Loucy (cell line): ENCODE results near the gene MRLN.

ENCODE experiments used
- H2AFZ ChIP-seq: fragments of 200-600 bp; sonication (generic); 2 replicates; pipeline ENCODE4 v1.6.0; 2016; ENCODE audit warnings: antibody characterized with exemption, mild to moderate bottlenecking, low read length, moderate library complexity
- H3F3A ChIP-seq: fragments of 200-600 bp; 2 replicates; pipeline ENCODE4 v1.6.0; 2016; ENCODE audit warnings: antibody characterized with exemption, low read depth, mild to moderate bottlenecking
- H3K27me3 ChIP-seq: fragments of 200-600 bp; sonication (generic); 2 replicates; pipeline ENCODE4 v1.6.1; 2014; ENCODE audit warnings: low read length, mild to moderate bottlenecking; ENCODE audit not compliant: insufficient read depth, poor library complexity, severe bottlenecking
- H3K36me3 ChIP-seq: fragments of 200-600 bp; sonication (generic); 2 replicates; pipeline ENCODE4 v1.6.1; 2016; ENCODE audit warnings: low read length; ENCODE audit not compliant: insufficient read depth
- H3K4me1 ChIP-seq: fragments of 200-600 bp; sonication (generic); 2 replicates; pipeline ENCODE4 v1.5.1; 2014; ENCODE audit warnings: low read length, mild to moderate bottlenecking; ENCODE audit not compliant: insufficient read depth, poor library complexity, severe bottlenecking
- H3K4me2 ChIP-seq: fragments of 200-600 bp; sonication (generic); 2 replicates; pipeline ENCODE4 v1.6.0; 2014; ENCODE audit warnings: antibody characterized with exemption, low read length, low read depth, mild to moderate bottlenecking; ENCODE audit not compliant: poor library complexity, severe bottlenecking
- H3K4me3 ChIP-seq: fragments of 200-600 bp; sonication (generic); 2 replicates; pipeline ENCODE4 v1.5.1; 2014; ENCODE audit warnings: low read length, mild to moderate bottlenecking, mixed read lengths; ENCODE audit not compliant: poor library complexity, severe bottlenecking
- H3K79me2 ChIP-seq: fragments of 200-600 bp; sonication (generic); 2 replicates; pipeline ENCODE4 v1.6.1; 2014; ENCODE audit warnings: low read length; ENCODE audit not compliant: insufficient read depth
- H3K9ac ChIP-seq: fragments of 200-600 bp; sonication (generic); 2 replicates; pipeline ENCODE4 v1.6.0; 2014; ENCODE audit warnings: mild to moderate bottlenecking, low read depth, low read length, moderate library complexity; ENCODE audit not compliant: poor library complexity, severe bottlenecking
- H3K9me2 ChIP-seq: fragments of 200-600 bp; sonication (generic); replicated peaks from 2 replicates; pipeline ENCODE4 v1.6.1; 2016; ENCODE audit warnings: low read depth, low read length, mixed read lengths
- H3K9me3 ChIP-seq: fragments of 200-600 bp; sonication (generic); 2 replicates; pipeline ENCODE4 v1.6.1; 2014; ENCODE audit warnings: mild to moderate bottlenecking, antibody characterized with exemption, low read length, low read depth; ENCODE audit not compliant: insufficient read depth
- H4K20me1 ChIP-seq: fragments of 200-600 bp; sonication (generic); 2 replicates; pipeline ENCODE4 v1.6.0; 2014; ENCODE audit warnings: antibody characterized with exemption, low read length, mild to moderate bottlenecking; ENCODE audit not compliant: insufficient read depth, poor library complexity, severe bottlenecking
- EZH2phosphoT487 ChIP-seq: fragments of 200-600 bp; IDR thresholded peaks from 2 replicates; pipeline ENCODE4 v1.6.1; 2018; ENCODE audit warnings: antibody characterized with exemption, mild to moderate bottlenecking, moderate library complexity, borderline replicate concordance
- TF ChIP-seq, protein P1 (sequence below): fragments of 200-600 bp; sonication (generic); conservative IDR thresholded peaks from 2 replicates; pipeline ENCODE4 v1.5.1; 2014; ENCODE audit warnings: mild to moderate bottlenecking, antibody characterized with exemption, low read length

MRLN gene

DNA sequence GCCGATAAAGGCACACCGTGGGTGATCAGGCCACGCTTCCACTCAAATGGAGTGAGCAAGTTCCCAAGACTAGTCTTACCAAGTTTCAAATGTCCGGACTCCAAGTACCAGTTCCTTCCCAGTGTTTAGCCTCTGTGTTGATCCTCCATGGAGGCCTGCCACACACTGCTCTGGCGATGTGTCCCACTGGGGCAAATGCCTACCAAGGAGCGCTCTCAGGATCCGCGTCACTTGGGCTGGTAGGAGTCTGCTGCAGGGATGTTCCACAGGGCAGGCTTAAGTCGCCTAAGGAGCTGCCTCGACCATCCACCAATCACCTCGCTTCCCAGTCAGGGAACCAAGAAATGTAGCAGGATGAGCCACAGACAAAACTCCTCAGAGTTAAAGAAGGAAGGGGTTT is 17.4 kb upstream of the MRLN start:
- Histone ChIP-seq H3K36me3 (no peaks in the 10 kb centered on the region), H3K79me2 (no peaks in the 10 kb centered on the region), H3F3A (no peaks in the 10 kb centered on the region), H3K9me3 (no peaks in the 10 kb centered on the region), H3K27me3 (no peaks in the 10 kb centered on the region), H3K9me2 (no peaks in the 10 kb centered on the region), H3K4me2 (no peak overlapping the region), H3K9ac (no peak overlapping the region), H4K20me1 (no peaks in the 10 kb centered on the region), H3K4me1 (no peaks in the 10 kb centered on the region), H2AFZ (no peak overlapping the region), H3K4me3 (no peak overlapping the region)
- TF ChIP-seq, protein P1, sequence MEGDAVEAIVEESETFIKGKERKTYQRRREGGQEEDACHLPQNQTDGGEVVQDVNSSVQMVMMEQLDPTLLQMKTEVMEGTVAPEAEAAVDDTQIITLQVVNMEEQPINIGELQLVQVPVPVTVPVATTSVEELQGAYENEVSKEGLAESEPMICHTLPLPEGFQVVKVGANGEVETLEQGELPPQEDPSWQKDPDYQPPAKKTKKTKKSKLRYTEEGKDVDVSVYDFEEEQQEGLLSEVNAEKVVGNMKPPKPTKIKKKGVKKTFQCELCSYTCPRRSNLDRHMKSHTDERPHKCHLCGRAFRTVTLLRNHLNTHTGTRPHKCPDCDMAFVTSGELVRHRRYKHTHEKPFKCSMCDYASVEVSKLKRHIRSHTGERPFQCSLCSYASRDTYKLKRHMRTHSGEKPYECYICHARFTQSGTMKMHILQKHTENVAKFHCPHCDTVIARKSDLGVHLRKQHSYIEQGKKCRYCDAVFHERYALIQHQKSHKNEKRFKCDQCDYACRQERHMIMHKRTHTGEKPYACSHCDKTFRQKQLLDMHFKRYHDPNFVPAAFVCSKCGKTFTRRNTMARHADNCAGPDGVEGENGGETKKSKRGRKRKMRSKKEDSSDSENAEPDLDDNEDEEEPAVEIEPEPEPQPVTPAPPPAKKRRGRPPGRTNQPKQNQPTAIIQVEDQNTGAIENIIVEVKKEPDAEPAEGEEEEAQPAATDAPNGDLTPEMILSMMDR: no peak
- no peak for TF ChIP-seq EZH2phosphoT487

DNA sequence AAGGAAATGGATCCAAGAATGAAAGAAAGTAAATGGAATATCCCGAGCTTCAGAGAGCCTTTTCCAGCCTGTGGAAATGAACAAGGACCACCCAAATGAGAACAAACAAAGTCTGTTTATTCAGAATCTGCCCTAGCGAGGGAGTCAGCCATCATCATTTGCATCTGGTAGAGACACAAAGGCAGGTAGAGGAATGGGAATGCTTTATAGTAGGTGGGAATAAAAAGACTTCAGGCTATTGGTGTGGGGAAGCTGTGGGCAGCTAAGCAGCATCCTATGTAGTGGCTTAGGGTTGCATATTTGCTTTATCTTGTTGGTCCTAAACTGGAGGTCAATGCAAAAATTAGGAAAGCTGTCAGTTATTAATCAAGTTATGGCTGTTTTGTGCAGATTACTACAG is 9.2 kb upstream of the MRLN start:
- H3K79me2 ChIP-seq: no peaks in the 10 kb centered on the region
- no peak overlapping the region for H3K4me2 ChIP-seq
- H3K9me2 ChIP-seq: no peaks in the 10 kb centered on the region
- no peaks in the 10 kb centered on the region for H3K4me1 ChIP-seq
- H4K20me1 ChIP-seq: no peaks in the 10 kb centered on the region
- H3F3A ChIP-seq: no peaks in the 10 kb centered on the region
- H3K27me3 ChIP-seq: no peaks in the 10 kb centered on the region
- TF ChIP-seq, protein P1: no peak
- no peak for TF ChIP-seq EZH2phosphoT487
- H3K4me3 ChIP-seq: no peak overlapping the region
- H3K9ac ChIP-seq: no peak overlapping the region
- no peaks in the 10 kb centered on the region for H3K36me3 ChIP-seq
- no peaks in the 10 kb centered on the region for H3K9me3 ChIP-seq
- H2AFZ ChIP-seq: no peak overlapping the region

DNA sequence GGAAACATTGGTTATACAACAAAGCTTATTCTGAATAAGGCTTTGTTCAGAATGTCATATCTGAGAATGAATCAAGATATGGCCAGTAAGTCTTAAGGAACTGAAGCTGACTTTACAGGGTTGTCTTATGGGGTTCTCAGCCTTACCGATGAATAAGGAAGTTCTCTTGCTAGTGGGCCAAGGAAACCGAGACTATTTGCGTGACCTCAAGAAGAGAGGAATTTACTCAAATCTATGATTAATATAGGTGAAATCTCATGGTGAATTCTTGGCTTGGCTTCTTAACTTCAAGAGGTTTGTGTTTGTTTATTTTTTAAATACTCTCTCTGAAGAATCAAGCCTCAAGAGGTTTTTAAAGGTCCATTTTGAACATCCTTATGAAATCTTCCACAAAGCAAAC is 4.7 kb upstream of the MRLN start:
- no peaks in the 10 kb centered on the region for H3K9me2 ChIP-seq
- H3K4me3 ChIP-seq: no peak overlapping the region
- no peaks in the 10 kb centered on the region for H3K27me3 ChIP-seq
- no peaks in the 10 kb centered on the region for H3K4me1 ChIP-seq
- H3K9ac ChIP-seq: no peak overlapping the region
- H3K4me2 ChIP-seq: no peak overlapping the region
- no peaks in the 10 kb centered on the region for H3K9me3 ChIP-seq
- no peaks in the 10 kb centered on the region for H3K36me3 ChIP-seq
- H3F3A ChIP-seq: no peaks in the 10 kb centered on the region
- H2AFZ ChIP-seq: no peak overlapping the region
- no peaks in the 10 kb centered on the region for H3K79me2 ChIP-seq
- TF ChIP-seq EZH2phosphoT487: no peak
- TF ChIP-seq, protein P1: no peak
- no peaks in the 10 kb centered on the region for H4K20me1 ChIP-seq
